GM18517 (cell line): ENCODE data around the gene MXD4.

ENCODE experiments used
- ATAC-seq: cut with Tn5 transposase; IDR thresholded peaks from one replicate; pipeline ENCODE4 v1.9.1; 2021; ENCODE audit warnings: mild to moderate bottlenecking, moderate library complexity; ENCODE audit not compliant: unreplicated experiment

MXD4 gene

DNA sequence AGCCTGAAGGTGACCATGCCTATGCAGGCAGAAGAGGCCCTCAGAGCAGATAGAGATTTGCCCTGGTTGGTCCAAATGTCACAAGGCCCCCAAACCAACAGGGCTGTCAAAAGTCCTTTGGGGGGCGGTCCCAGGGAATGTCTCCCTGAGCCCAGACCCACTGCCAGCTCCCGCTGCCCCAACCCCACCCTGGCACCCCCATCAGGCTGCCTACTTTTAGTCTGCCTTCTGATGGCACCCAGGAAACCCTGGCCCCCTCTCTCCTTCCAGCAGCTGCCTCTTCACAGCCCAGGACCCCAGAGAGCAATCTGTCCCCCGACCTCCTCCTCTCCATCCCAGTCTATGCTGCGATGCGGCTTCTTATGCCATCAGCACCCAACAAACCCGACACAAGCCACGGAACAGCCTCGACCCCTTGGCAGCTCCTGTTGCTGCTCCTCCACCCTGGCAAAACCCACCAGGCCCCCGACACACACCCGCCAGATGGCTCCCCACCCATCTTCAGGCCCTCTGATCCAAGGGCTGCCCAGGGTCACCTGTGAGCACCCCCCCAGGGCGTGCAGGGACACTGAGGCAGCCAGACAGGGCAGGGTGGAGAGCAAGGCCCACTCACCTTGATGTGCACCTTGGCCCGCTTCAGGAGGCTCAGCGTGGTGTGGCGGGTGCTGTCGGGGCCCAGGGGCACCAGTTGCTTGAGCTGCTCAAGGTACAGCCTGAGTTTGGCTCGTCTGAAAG is 9.9 kb downstream of the MXD4 start:
- no peak for ATAC-seq

- no peak for ATAC-seq
Measured at GRCh38 chr4:2251073-2251794, 10.7 kb downstream of the MXD4 start.

- no peak for ATAC-seq
Measured at GRCh38 chr4:2250357-2251072, 11.4 kb downstream of the MXD4 start.

- ATAC-seq: no peak
Measured at GRCh38 chr4:2249526-2250356, 12.2 kb downstream of the MXD4 start.

GRCh38 chr4:2248821-2249261 is 13.1 kb downstream of the MXD4 start:
- ATAC-seq: no peak

DNA sequence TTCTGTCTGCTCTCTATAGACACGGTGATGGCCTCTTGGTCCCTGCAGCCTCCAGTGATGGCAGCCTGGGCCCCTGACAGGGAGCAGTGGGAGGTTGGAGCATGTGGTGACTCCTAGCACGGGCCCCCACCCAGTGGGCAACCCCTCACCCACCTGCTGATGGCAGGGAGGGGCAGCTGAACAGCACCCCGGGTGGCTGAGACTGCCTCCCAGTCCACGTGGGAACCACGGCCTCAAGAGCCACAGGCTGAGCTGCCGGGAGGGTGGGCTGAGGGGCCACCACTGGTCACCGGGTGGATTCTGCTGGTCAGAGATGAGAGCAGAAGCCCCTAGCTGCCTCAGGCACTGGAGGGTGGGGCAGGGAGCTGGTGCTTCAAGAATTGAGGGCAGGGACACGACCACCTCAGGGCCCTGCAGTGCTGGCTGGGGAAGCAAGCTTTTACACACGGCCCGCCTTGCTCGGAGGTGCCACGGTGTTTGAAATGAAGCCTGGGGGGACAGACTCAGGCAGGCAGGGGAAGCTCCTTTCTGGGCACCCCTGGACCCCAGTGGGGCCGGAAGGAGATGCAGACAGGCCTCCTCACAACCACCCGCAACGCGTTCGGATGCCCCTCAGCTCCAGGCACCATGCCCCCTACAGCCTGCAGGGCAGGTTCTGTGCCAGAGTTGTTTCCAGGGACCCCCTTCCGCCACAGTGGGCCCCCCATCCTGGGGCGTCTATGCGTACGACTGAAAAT is 13.7 kb downstream of the MXD4 start:
- ATAC-seq: no peak

DNA sequence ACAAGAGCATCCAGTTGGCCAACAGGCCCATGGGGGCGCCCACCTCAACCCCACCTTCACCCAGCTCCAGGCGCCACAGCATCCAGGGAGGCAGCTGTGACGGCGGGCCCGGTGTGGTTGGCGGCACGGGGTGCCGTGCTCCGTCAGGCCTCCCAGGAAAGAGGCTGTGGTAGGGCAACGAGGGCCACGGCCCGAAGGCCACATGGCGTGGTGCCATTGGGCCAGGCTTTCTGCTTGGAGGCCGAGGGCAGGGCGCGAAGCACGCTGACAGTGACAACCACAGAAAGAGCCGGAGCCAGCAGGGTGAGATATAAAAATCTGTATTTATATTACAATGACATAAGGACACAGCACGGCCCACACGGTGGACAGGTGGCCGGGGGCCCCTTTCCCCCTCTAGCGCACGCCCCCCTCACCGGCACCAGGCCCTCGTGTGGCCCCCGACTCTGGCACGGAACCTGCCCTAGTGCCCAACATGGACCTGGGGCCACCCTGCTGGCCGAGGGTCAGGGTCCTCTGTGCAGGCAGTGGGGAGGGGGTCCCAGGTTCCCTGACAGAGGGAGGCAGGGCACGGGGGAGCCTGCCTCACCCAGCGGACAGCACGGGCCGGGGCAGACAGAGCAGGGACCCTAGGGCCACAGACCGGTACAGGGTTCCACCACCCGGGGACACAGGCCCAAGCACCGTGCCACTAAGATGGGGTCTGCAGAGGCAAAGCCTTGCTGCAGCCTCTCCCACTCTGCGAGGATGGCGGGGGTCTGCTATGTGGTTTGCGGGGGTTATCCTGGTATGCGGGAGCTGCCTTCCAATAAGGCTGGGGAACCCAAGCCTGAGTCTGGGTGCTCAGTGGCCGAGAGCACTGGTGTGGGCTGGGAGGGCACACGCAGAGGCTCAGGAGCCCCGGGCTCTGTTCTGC is 14.5 kb downstream of the MXD4 start:
- no peak for ATAC-seq

DNA sequence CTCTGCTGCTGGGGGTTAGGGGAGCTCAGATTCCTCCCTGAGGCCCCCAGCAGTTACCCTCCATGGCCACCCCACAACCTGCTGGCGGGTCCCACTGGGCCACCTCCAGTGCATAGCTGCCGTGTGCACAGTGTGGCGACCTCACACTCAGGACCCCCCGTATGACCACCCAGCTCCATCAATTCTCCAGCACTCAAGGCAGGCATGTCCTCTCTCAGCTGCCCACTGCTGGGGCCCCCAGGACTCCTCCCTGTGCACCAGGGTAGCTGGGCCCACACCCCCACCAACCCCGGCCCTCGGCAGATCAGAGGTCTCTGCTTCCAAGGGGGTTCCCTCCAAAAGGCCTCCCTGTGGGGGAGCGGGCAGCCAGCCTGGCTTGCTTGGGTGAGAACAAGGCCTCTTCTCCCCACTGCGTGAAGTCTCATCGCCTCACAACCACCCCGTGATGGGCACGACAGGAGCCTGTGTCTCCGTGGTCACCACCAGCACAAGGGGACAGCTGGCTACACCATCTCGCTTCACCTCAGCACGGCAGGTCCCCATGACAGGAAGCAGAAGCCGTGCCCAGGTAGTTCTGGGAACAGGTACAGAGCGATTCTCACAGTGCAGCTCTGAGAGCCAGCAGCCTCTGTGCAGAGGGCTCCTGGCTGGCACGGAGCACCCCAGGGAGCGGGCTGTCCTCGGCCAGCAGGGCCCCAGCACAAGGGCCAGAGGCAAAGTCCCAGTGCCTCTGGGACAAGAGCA is 15.4 kb downstream of the MXD4 start:
- ATAC-seq: no peak

DNA sequence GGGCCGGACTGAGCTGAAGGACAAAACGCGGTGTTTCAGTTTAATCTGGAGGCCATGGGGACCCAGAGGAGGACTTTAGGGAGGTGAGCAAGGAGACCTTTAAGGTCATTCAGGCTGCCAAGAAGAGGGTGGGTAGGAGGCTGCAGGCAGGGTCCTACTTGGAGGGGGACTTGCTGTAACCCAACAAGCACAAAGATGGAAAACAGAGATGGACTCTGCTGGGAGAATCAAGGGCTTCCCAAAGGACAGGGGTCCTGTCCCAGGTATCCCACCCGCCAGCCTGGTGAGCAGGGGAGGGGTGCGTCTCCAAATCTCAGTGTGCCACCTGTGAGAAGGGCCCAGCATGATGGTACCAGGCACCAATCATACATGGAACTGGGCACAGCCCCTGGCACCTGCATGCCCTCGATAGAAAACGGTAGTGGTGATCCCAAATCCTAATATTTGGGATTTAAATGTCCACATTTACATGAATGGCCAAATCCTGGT is 16.1 kb downstream of the MXD4 start:
- ATAC-seq: no peak

- no peak for ATAC-seq
Measured at GRCh38 chr4:2245057-2245786, 16.7 kb downstream of the MXD4 start.

DNA sequence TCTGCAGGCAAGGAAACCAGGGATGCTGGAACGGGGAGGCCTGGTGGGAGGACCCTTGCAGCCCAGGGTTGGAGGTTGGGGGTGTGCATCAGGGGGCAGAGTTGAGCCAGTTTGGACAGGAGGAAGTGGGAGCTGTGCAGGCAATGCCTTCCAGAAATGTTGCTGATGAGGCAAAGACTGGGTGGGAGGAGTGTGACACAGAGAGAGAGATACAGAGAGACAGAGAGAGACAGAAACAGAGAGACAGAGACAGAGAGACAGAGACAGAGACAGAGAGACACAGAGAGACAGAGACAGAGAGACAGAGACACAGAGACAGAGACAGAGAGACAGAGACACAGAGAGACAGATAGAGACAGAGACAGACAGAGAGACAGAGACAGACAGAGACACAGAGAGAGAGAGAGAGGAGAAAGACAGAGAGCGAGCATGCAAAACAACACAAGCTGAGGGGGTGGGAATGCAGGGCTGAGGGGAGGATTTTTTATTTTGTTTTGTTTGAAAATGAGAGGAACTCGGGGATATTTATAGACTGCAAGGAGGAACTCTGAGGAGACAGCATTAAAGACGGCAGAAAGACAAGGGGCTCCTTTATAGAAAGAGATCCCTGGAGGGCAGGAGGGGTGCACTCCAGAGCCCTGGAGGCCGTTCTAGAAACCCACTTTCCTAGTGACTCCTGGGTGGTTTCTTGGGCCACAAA is 18.1 kb downstream of the MXD4 start:
- no peak for ATAC-seq

- ATAC-seq: peak; percentile 73
Measured at GRCh38 chr4:2241410-2242353, 20.2 kb downstream of the MXD4 start, which contains the start of the genes HAUS3 and POLN. HAUS3 (minus strand) TSS chr4:2242121; CDS start chr4:2240946, 1,175 bp downstream. POLN (minus strand) TSS chr4:2242121; CDS start chr4:2229231, 12,890 bp downstream.

DNA sequence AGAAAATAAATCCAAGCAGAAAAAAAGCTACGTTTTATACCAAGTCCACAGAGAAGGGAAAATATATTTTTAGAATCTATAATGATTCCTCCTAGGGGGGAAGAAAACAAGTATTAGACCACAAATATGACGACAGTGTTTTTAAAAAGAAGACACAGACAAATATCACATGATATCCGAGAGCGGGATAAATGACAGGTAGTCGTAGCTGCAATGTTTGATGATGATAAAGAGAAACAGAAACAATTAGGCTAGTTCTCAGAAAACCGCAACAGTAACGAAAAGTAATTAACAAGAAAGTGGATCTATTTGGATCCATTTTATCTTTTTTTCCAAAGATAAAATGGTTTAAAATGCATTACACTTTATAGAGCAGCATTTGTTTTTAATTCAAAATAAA is 20.9 kb downstream of the MXD4 start:
- ATAC-seq: no peak

DNA sequence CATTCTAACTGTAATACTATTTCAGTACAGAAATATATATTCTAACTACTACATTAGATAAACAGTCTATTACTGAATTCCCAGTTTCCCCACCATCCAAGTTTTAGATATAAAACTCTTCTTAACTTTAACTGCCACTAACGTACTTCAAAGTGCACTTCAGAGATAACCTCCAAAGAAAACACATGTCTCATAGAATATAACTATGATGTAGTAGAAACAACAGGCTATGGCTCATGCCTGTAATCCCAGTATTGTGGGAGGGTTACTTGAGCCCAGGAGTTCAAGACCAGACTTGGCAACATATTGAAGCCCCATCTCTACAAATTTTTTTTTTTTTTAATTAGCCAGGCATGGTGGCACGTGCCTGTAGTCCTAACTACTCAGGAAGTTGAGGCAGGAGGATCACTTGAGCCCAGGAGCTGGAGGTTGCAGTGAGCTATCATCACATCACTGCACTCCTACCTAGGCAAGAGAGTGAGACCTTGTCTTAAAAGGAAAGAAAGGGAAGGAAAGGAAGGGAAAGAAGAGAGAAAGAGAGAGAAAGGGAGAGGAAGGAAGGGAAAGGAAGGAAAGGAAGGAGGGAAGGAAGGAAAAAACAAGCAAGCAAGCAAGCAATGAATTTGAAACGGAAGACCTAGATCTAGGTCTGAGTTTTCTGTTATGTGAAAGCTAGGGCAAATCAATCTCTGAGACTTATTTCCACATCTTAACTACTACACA is 24.8 kb downstream of the MXD4 start:
- no peak for ATAC-seq

DNA sequence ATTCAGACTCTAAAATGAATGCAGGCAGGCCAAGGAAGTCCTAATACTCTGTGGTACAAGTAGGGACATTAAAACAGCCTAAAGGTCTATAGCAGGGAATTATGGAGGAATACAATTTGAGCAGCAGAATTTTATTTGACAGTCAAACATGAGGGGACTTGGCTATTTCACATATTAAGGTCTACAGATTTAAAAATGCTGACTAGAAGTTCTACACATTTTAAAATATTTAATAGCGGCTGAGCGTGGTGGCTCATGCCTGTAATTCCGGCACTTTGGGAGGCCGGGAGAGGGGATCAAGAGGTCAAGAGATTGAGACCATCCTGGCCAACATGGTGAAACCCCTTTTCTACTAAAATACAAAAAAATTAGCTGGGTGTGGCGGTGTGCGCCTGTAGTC is 30.8 kb downstream of the MXD4 start:
- ATAC-seq: no peak
